Measurements from ENCODE around the gene TMEM63A. TPM values are rescaled to one million over a fixed set of nuclear protein-coding genes. Genes with fewer than 3 reads are reported as not detected.

The TMEM63A gene
- polyA plus RNA-seq, 1 donor (not counting 4 experiments of a cell fraction or from before 2014, with no cell fraction given), result 16.5 TPM

GRCh38 chr1:225824533-225824941, 57.6 kb downstream of the TMEM63A start:
- FAIRE-seq (no peak), DNase-seq (ENCODE audit: low read depth, low spot score) (no peak)
- Histone ChIP-seq H3K79me2 (ENCODE audit: control insufficient read depth, insufficient read depth, low read length) (no peaks in the 10 kb centered on the region), H3K36me3 (ENCODE audit: control insufficient read depth in 2 of 2, extremely low read depth in 1 of 2, insufficient read depth in 2 of 2, low read length in 2 of 2) (no peaks in the 10 kb centered on the region), H3K9me1 (ENCODE audit: control insufficient read depth, extremely low read depth, insufficient read depth, low read length) (peaks cover 2% of the 10 kb centered on the region), H3K27me3 (ENCODE audit: control insufficient read depth, extremely low read depth, insufficient read depth, low read length) (no peaks in the 10 kb centered on the region), H2AFZ (ENCODE audit: control insufficient read depth, low read length) (no peak overlapping the region), H3K9me3 (ENCODE audit: control insufficient read depth, low read depth, low read length) (no peaks in the 10 kb centered on the region), H3K4me1 (ENCODE audit: control insufficient read depth, extremely low read depth, insufficient read depth, low read length) (peaks cover 5% of the 10 kb centered on the region), H4K20me1 (ENCODE audit: control insufficient read depth, extremely low read depth, insufficient read depth, low read length) (no peaks in the 10 kb centered on the region), H3K4me3 (ENCODE audit: control insufficient read depth in 2 of 3, extremely low read depth in 1 of 3, insufficient read depth in 2 of 3, low read depth in 1 of 3, low read length in 3 of 3) (no peak overlapping the region), H3K9ac (ENCODE audit: control insufficient read depth, extremely low read depth, insufficient read depth, low read length) (no peak overlapping the region), H3K4me2 (ENCODE audit: control insufficient read depth, extremely low read depth, insufficient read depth, low read depth, low read length) (no peak overlapping the region), H3K27ac (ENCODE audit: control insufficient read depth, insufficient read depth, low read length) (no peak overlapping the region)
- dilution Hi-C loops (cut with MboI; ENCODE audit: extremely low pct_ligation_motif_present, low sequenced_read_pairs), result no loop called here
- TF ChIP-seq EZH2 (IDR thresholded peaks at IDR 0.05; ENCODE audit: low read length) (no peak), CTCF (optimal IDR thresholded peaks at IDR 0.05 in 1 of 3, IDR thresholded peaks at IDR 0.05 in 1 of 3, conservative IDR thresholded peaks at IDR 0.05 in 1 of 3; ENCODE audit: extremely low read depth in 1 of 3, insufficient read depth in 2 of 3, low read length in 3 of 3) (no peak)

DNA sequence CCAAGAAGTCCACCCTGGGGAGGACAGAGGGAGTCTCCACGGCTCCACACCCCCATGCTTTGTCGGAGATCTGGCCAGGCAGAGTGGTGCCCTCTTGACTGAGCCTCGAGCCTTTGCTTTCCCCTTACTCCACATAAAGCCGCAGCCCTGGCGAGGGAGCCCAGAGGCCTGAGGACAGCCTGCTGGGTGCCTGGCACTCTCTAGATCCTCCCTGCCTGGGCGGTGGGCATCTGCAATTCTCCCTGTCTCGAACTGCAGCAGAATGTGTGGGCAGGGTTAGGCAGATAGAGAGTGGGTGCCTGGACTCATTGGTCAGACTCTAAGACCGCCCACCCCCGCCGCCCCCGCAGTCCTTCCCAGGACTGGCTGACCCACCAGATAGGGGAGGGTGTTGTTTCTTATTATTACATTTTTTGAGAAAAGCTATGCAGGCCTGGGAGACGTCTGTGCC, 58.3 kb downstream of the TMEM63A start:
- Histone ChIP-seq H3K27ac (ENCODE audit: control insufficient read depth, insufficient read depth, low read length) (no peak overlapping the region), H4K20me1 (ENCODE audit: control insufficient read depth, extremely low read depth, insufficient read depth, low read length) (no peaks in the 10 kb centered on the region), H3K9ac (ENCODE audit: control insufficient read depth, extremely low read depth, insufficient read depth, low read length) (no peak overlapping the region), H3K9me3 (ENCODE audit: control insufficient read depth, low read depth, low read length) (no peaks in the 10 kb centered on the region), H3K4me1 (ENCODE audit: control insufficient read depth, extremely low read depth, insufficient read depth, low read length) (peaks cover 5% of the 10 kb centered on the region), H2AFZ (ENCODE audit: control insufficient read depth, low read length) (no peak overlapping the region), H3K79me2 (ENCODE audit: control insufficient read depth, insufficient read depth, low read length) (no peaks in the 10 kb centered on the region), H3K9me1 (ENCODE audit: control insufficient read depth, extremely low read depth, insufficient read depth, low read length) (no peaks in the 10 kb centered on the region), H3K4me3 (ENCODE audit: control insufficient read depth in 2 of 3, extremely low read depth in 1 of 3, insufficient read depth in 2 of 3, low read depth in 1 of 3, low read length in 3 of 3) (no peak overlapping the region), H3K27me3 (ENCODE audit: control insufficient read depth, extremely low read depth, insufficient read depth, low read length) (no peaks in the 10 kb centered on the region), H3K36me3 (ENCODE audit: control insufficient read depth in 2 of 2, extremely low read depth in 1 of 2, insufficient read depth in 2 of 2, low read length in 2 of 2) (no peaks in the 10 kb centered on the region), H3K4me2 (ENCODE audit: control insufficient read depth, extremely low read depth, insufficient read depth, low read depth, low read length) (no peak overlapping the region)
- FAIRE-seq, result no peak
- DNase-seq (ENCODE audit: low read depth, low spot score), result no peak
- dilution Hi-C loops (cut with MboI; ENCODE audit: extremely low pct_ligation_motif_present, low sequenced_read_pairs), result no loop called here
- TF ChIP-seq EZH2 (IDR thresholded peaks at IDR 0.05; ENCODE audit: low read length) (no peak), CTCF (optimal IDR thresholded peaks at IDR 0.05 in 1 of 3, IDR thresholded peaks at IDR 0.05 in 1 of 3, conservative IDR thresholded peaks at IDR 0.05 in 1 of 3; ENCODE audit: extremely low read depth in 1 of 3, insufficient read depth in 2 of 3, low read length in 3 of 3) (no peak)

Measured in keratinocyte (primary cell).